ENCODE results near the gene FBXW4.
"Not testable (repeated sequence)": the region's sequence is repeated elsewhere in the genome, so short reads cannot be mapped to it uniquely, and the experiment has no call there.

Gene FBXW4

DNA sequence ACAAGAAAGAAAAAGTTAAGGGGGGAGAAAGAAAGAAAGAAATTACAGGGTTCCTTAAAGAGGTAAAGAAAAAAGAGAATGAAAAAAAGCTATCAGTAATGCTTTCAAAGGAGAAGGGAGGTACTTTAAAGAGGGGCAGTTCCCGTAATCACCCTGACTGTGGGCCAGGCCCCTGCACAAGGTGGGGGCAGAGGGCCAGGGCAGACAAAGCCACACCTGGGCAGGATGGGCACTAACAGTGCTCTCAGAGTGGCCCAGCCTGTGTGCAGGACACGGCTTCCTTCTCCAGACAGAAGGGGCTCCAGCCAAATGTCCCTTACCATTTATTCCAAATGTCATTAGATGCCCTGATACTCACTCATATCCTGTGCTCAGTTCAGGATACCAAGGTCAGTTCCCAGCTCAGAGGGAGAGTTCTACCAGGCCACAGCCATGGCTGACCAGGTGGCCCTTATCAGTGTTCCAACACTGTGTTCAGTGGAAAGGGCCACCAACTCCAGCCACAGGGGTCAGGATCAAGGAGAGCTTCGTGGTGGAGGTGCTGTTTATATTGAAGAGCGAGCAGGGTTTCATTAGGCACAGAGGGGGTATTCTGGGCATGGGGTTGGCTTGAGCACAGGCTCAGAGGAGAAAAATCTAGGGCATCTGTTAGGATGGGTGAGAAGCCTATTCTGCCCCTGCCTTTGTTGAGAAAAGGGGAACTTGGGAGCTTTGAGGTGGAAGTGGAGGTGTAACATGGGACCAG, 77.0 kb downstream of the FBXW4 start:
- DNase-seq (ENCODE audit: low read depth in 2 of 2): no peak

DNA sequence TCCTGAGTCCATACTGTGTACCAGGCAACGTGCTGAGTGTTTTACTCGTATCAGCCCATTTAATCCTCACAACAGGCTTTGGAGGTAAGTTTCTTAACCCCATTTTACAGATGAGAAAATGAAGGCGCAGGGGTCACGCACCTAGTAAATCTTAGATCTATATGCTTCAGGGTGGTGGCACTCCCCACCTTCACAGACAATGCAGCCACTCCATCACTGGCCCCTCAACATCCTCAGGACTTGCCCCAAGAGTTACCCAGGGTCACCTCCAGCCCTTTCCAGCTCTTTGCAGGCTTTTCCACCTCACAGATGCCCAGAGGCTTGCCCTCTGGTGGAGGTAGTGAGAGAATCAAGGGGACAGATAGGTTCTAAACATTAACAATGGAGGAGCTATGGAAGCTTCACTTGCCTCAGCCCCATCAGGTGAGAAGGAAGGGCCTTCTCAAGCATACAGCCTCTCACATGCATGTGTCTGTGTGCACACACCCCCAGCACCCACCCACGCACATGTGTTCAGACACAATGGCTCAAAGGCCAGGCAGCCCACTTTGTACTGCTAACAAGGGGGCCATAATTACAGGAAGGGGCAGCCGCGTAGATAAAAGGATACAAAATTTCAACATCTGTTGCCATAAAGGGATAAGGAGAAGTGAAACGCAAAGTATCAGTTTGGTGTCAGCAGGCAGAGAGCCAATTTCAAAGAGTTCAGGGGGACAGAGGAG, 77.7 kb downstream of the FBXW4 start:
- DNase-seq (ENCODE audit: low read depth in 2 of 2): no peak

GRCh38 chr10:101616415-101617101, 78.4 kb downstream of the FBXW4 start:
- no peak for DNase-seq (ENCODE audit: low read depth in 2 of 2)

DNA sequence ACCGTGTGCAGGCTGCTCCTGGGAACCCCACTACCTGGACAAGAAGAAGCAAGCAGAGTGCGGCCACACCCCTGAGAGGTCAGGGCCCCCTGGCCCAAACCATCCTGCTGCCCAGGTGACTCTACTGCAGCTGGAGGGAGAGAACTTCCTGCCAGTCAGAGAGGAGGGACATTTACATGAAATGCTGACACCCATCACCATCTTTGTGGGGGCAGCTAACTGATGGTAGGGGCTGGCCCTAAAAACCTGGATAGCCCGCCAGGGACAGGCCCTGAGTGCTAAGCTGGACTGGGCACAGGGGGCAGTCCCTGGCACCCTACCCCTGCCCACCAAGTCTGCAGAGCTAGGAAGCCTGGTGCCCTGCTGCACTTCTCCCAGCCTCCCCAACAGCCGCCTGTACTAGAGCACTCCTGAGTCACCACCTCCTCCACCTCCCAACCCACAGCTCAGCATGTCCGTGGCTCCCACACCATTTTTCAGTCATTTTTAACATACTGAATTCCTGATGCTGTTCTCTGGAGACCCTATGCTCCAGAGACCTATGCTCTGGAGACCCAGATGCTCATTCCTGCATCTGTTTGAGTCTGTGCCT, 79.3 kb downstream of the FBXW4 start:
- no peak for DNase-seq (ENCODE audit: low read depth in 2 of 2)

- no peak for DNase-seq (ENCODE audit: low read depth in 2 of 2)
These were observed 80.1 kb downstream of the FBXW4 start for GRCh38 chr10:101614663-101615524.

DNA sequence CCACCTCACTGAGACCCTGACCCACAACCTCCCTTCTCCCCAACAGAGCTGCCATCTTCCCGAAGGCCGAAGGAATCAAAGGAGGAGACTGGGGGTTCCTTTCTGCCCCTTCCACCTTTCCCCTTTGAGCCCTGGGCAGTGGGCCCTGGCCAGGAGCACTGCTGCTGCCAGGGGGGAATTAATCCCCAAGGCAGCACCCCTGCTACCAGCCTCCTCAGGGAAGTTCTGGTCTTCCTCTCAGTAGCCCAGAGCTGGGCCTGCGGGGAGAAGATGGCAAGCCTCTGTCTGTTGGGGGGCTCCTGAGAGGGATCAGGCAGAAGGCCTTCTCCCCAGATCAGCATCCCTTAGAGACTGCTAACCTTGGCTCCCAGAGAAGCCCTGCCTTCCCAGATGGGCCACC, 81.3 kb downstream of the FBXW4 start:
- DNase-seq (ENCODE audit: low read depth in 2 of 2): no peak

- DNase-seq (ENCODE audit: low read depth in 2 of 2): no peak
These were observed 82.1 kb downstream of the FBXW4 start for GRCh38 chr10:101612872-101613271.

- DNase-seq (ENCODE audit: low read depth in 2 of 2): no peak
These were observed 82.9 kb downstream of the FBXW4 start for GRCh38 chr10:101612086-101612485.

DNA sequence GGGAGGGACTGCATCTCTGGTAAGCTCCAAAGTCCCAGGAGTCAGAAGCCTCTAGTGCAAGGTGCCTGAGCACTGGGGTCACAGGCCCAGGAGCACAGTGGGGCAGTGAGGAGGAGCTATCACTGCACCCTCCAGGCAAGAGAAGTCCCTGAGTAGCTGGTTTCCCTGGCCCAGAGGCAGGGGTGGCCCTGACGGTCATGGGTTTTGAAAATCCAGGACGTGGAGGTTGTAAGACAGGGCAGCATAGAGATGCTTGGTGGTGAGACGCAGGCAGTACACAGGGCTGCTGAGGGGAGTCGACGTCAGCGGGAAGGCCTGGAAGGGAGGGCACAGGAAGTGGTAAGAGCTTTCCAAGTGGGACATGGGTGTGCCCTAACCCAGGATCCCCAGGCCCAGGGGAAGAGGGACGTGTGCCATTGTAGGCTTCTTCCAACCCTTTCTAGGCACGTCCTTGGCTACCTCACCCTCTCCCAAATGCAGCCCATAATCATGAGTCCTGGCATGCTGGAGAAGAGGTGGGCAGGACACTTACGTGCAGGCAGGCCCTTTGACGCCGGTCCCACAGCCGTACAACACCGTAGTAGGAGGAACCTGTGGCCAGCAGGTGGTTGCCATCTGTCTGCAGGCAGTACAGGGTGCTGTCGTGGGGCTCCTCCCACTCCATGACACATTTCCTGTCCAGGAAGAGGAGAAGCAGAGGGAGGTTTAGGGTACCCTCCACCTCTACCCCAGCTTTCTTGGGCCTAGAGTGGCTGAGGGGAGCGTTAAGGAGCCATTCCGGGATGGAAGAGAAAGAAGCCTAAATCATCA, 83.7 kb downstream of the FBXW4 start:
- no peak for DNase-seq (ENCODE audit: low read depth in 2 of 2)

DNA sequence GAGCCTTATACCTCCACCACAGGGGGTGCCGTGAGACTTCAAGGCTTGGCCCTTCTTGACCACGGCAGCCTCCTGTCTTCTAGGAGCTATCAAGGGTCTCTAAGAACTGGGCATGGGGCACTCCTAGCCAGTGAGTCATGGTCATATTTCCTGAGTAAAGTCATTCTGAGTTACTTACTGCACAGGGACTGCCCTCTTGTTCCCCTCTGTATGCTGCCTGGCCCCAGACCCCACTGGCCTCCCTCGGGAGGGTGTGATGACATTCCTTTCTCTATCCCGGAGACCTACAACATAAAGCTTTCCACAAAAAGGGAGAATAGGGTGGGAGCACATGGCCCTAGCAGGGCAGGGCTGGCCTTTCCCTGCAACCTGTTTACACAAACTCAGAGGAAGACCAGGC, 85.5 kb downstream of the FBXW4 start:
- no peak for DNase-seq (ENCODE audit: low read depth in 2 of 2)

DNA sequence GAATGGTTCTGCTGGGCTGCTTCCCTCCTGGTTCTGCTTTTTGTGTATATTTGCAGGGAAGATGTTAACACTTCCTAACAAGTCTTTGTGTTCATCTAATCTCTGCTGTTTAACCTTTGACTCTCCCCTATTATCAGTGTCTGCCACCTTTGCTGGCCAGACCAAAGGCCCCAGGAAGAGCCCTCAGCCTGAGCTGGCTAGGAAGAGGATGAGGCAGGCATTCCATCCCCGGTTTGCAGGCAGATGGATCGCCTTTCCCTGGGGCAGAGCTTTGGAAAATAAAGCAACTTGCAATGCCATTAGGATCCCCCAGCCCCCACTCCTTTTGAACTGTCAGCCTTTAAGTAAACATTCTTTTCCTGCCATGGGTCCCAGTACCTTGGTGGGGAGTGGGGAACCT, 87.8 kb downstream of the FBXW4 start:
- no peak for DNase-seq (ENCODE audit: low read depth in 2 of 2)

DNA sequence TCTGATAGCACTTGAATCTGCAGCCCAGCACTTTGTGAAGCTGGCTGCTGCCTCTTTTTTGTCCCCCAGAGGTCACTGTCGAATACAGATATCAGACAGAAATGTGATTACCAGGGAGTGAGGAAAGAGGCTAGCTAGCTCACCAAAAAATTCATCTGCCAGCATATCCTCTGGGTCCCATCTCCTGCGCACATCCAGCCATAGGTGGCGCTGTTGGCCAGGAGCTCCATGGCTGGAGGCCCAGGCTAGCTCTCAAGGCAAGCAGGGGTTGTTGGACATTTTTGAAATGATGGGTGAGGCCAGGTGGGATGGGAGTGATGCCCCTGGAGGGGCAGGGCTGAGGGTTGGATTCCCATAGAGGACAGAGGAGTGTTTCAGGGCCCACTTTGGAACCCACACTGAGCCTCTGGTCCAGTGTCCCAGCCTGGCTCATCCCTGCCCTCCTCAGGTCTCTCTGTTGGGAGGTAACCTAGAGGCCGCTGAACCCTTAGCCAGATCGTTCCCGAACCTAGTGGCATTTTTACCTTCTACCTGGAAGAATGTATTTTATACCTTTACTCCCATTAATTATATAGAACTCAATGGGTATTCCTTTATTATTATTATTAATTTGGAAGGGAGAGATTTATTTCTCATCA, 92.1 kb downstream of the FBXW4 start:
- DNase-seq (ENCODE audit: low read depth in 2 of 2): peak; percentile 28 to 62

GRCh38 chr10:101601541-101601940, 93.4 kb downstream of the FBXW4 start:
- no peak for DNase-seq (ENCODE audit: low read depth in 2 of 2)

DNA sequence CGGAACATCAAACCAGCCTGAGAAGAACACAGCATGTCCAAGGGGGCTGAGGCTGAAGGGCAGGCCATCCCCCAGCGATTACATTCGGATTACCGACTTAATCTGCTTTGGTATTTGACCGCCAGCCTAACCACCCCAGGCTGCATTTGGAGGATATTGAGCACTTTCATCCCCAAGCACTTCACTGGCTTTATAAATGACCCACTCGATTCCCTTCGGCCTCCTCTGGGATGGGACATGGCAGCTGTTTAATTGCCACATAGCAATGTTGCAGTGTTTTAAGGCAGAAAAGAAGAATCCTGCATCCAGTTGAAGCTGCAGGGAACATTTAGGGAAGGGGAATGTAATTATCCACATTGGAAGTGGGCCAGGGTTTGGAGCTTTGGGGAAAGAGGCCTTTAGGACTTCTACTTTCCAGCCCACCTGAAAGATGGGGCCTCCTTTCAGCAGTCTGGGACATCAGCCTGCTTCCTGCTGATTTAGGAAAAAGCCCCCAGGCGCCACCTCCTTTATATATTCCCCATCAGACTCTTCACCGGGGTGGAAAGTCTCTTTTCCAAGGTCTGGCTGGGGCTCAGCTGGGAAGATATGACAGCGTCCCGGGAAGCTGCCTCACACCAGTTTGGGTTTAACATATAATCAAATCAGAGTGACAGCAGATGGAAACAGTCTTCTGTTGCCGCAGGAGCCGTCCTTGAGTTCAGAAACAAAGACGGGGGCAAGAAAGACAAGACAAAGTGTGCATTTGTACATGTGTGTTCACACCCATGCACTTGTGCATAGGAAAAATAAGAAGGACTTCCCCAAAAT, 97.7 kb downstream of the FBXW4 start:
- no peak for DNase-seq (ENCODE audit: low read depth in 2 of 2)

DNA sequence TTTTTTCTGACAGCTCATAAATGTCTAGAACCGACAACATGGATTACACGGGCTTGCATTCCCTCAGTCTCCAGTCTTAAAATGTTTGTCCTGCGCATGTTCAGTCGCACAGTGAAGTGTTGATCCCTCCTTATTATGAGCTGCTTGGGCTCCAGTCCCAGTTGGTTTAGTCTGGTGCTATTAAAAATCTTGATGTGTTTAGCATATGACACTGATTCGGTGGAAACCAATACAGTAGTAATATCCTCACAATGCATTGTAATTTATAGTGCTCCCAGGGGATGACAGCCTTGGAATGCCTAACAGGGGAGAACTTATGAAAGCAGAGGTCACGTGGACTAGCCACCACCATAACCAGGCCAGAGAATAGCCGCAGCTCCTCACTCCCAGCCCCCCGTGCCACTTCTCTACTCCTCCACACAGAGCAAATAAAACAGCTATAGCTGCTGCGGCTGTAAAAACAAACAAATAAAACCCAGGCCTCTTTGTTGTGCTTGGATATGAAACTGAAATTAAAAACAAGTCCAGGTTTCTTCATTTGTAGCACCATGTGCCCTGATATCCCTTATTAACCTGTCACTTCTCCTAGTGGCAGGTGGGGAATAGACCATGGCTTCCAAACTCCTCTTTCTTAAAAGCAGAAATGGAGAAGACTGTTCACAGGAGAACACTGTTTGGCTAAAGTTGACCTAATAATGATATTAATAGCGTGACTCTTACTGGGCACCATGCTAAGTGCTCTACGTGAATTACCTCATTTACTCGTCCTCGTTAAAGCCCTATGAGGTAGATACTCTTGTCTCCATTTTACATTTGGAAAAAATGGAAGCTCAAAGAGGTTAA, 99.2 kb downstream of the FBXW4 start:
- no peak for DNase-seq (ENCODE audit: low read depth in 2 of 2)

DNA sequence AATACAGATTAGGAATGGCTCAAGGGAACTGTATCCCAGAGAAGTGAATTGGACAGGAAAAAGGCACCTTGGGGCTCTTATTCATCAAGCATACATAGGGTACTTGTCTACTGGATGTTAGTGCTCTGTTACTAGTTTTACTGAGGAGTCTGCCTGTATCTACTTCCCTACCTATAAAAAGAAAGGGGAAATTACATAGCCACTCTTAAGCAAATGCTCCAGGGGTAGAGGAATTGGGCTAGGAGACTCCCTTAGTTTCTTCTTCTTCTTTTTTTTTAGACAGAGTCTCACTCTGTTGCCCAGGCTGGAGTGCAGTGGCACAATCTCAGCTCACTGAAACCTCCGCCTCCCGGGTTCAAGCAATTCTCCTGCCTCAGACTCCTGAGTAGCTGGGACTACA, 101.6 kb downstream of the FBXW4 start:
- DNase-seq (ENCODE audit: low read depth in 2 of 2): not testable (repeated sequence)

- no peak for DNase-seq (ENCODE audit: low read depth in 2 of 2)
These were observed 106.1 kb downstream of the FBXW4 start for GRCh38 chr10:101588879-101589278.
